ENCODE data around the gene BST1. TPM values are rescaled to one million over a fixed set of nuclear protein-coding genes. Genes with fewer than 3 reads are reported as not detected.

BST1 gene
- total RNA-seq, 1 experiment from 2014 or later = 1.1 TPM

DNA sequence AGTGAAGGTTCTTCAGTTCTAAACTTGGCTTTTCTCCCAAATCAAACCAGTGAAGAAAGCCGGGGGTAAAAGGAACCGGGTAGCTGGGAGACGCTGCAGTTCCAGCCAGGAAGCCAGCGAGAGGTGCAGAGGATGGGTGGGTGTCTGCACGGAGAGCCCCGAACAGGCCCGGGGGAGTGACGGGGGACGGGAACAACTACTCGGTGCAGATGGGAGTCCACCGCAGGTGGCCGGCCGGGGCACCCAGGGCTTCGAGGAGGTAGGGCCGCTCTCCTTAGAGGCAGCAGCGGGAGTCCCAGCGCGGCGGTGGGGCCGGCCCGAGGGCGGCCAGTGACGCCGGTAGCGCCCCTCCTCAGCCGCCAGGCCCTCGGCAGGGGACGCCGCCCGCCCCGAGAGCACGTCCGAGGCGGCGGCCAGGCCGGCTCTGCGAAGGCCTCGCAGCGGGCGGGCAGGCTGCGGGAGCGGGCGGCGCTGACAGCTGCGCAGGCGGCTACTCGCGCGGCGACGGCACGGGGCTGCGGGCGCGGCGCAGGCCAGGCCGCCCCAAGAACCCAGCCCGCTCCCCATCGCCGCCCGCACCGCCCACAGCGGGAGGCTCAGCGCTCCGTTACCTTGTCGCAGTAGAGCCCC lies 48.2 kb upstream of the BST1 start:
- Mint-ChIP-seq H3K9me3 (ENCODE audit: unreplicated experiment) (no peaks in the 10 kb centered on the region), H3K36me3 (ENCODE audit: insufficient read depth, unreplicated experiment) (peaks cover 28% of the 10 kb centered on the region), H3K27ac (ENCODE audit: low read depth, unreplicated experiment) (peak overlapping the region; percentile 96), H3K4me1 (ENCODE audit: insufficient read depth, unreplicated experiment) (peaks cover 24% of the 10 kb centered on the region), H3K27me3 (ENCODE audit: insufficient read depth, unreplicated experiment) (no peaks in the 10 kb centered on the region), H3K4me3 (ENCODE audit: unreplicated experiment) (peak overlapping the region; percentile 97)
- intact Hi-C loops (cut with micrococcal nuclease) = loop anchor here (1.0 to 5.0 kb wide), 2 partner anchors 27 to 38 kb away; partner anchors contain the start of gene FAM200B
- no TSS peak for BruUV-seq (replicated peaks)
- POLR2A ChIA-PET = interaction anchor here (0.6 to 9.7 kb wide), 26 partner anchors 9 to 571 kb away, joined by 3 to 410 read pairs (median 4); partner anchors contain the start of gene FAM200B
- TF ChIP-seq, protein P1, sequence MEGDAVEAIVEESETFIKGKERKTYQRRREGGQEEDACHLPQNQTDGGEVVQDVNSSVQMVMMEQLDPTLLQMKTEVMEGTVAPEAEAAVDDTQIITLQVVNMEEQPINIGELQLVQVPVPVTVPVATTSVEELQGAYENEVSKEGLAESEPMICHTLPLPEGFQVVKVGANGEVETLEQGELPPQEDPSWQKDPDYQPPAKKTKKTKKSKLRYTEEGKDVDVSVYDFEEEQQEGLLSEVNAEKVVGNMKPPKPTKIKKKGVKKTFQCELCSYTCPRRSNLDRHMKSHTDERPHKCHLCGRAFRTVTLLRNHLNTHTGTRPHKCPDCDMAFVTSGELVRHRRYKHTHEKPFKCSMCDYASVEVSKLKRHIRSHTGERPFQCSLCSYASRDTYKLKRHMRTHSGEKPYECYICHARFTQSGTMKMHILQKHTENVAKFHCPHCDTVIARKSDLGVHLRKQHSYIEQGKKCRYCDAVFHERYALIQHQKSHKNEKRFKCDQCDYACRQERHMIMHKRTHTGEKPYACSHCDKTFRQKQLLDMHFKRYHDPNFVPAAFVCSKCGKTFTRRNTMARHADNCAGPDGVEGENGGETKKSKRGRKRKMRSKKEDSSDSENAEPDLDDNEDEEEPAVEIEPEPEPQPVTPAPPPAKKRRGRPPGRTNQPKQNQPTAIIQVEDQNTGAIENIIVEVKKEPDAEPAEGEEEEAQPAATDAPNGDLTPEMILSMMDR (IDR thresholded peaks at IDR 0.05; ENCODE audit: unreplicated experiment) = no peak
- CTCF ChIA-PET = interaction anchor here (0.5 to 2.4 kb wide), 6 partner anchors 9 to 175 kb away, joined by 3 to 6 read pairs (median 4); partner anchors contain the start of gene FAM200B
- DNase-seq (ENCODE audit: unreplicated experiment) = peak; percentile 49

DNA sequence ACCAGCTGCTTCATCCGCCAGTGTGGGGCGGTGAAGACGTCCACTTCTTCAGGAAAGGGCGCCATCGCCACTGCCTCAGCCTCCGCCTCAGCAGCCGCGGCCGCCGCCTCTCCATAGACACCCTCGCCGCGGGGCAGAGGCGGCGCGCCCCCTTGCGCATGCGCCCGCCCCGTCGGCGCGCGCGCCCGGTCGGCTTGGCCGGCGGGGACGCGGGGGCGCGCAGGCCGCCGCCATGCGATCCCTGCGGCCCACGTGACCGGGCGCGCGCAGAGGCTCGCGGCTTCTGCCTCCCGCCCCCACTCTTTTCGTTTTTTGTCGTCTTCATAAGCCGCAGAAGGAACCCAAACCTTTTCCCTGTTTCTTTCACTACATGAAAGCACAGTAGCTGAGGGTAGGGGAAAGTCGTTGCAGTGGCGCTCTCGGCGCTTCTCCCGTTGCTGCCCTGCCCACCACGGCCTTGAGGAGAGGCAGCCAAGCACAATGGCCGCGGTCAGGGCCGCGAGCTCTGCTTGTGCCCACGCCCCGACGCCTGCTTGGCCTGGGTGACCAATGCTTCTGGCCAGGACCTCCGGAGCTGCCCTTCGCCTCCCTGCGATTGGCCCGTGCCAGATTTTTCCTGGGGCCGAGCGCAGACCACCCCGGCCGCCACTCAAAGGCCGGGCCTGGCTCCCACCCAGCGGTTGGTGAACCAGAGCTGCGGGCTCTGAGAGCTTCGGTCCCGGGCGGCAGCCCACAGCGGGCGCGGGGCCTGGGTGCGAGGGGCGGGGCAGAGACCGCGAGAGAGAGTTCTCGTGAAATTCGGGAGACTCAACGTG lies 47.4 kb upstream of the BST1 start, which contains the start of gene FBXL5:
Gene FBXL5 (minus strand): TSS at position 135 of the 815 bp plus-strand sequence. CDS start 70 bp downstream, at position 65.
- POLR2A ChIA-PET = interaction anchor here (0.5 to 9.7 kb wide), 22 partner anchors 8 to 570 kb away, joined by 3 to 410 read pairs (median 4); partner anchors contain the start of gene FAM200B
- TSS peak; percentile 55 for BruUV-seq (replicated peaks)
- Mint-ChIP-seq H3K4me1 (ENCODE audit: insufficient read depth, unreplicated experiment) (peaks cover 22% of the 10 kb centered on the region), H3K9me3 (ENCODE audit: unreplicated experiment) (no peaks in the 10 kb centered on the region), H3K27ac (ENCODE audit: low read depth, unreplicated experiment) (peak within 1 kb of the TSS; percentile 96), H3K4me3 (ENCODE audit: unreplicated experiment) (peak within 1 kb of the TSS; percentile 97), H3K36me3 (ENCODE audit: insufficient read depth, unreplicated experiment) (peaks cover 28% of the 10 kb centered on the region), H3K27me3 (ENCODE audit: insufficient read depth, unreplicated experiment) (no peaks in the 10 kb centered on the region)
- intact Hi-C loops (cut with micrococcal nuclease) = loop anchor here (1.0 kb wide), 1 partner anchor 26 kb away; the partner anchor contains the start of gene FAM200B
- CTCF ChIA-PET = interaction anchor here (0.6 to 2.4 kb wide), 3 partner anchors 10 to 23 kb away, joined by 3 to 6 read pairs (median 6); no protein-coding TSS in a partner anchor
- DNase-seq (ENCODE audit: unreplicated experiment) = peak; percentile 85
- TF ChIP-seq, protein P1 (IDR thresholded peaks at IDR 0.05; ENCODE audit: unreplicated experiment) = no peak

DNA sequence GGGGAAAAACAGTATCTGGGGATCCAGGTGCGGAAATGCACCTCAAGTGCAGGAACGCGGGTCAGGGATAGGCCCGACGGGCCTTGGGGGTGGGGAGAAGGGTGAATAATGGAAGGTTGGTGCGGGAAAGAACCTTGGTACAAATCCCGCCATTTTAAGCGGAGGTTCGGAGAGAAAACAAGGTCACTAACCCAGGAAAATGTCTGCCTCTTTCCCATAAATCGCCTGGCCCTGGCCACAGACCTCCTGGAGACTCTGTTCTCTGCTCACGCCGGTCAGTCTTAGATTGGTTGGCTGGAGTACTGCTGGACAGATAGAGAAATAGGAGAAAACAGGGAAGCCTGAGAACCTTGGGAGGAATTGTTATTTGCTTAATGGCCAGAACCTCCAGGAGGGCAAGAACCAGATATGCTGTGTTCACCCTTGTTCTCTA lies 46.8 kb upstream of the BST1 start:
- Mint-ChIP-seq H3K9me3 (ENCODE audit: unreplicated experiment) (no peaks in the 10 kb centered on the region), H3K4me1 (ENCODE audit: insufficient read depth, unreplicated experiment) (peaks cover 18% of the 10 kb centered on the region), H3K36me3 (ENCODE audit: insufficient read depth, unreplicated experiment) (peaks cover 28% of the 10 kb centered on the region), H3K27me3 (ENCODE audit: insufficient read depth, unreplicated experiment) (no peaks in the 10 kb centered on the region), H3K4me3 (ENCODE audit: unreplicated experiment) (peak overlapping the region; percentile 97), H3K27ac (ENCODE audit: low read depth, unreplicated experiment) (peak overlapping the region; percentile 96)
- DNase-seq (ENCODE audit: unreplicated experiment) = no peak
- ChIA-PET CTCF (interaction anchor here (1.1 kb wide), 1 partner anchor 176 kb away, joined by 3 read pairs; no protein-coding TSS in a partner anchor), POLR2A (interaction anchor here (0.5 to 9.7 kb wide), 10 partner anchors 8 to 176 kb away, joined by 3 to 410 read pairs (median 13); partner anchors contain the start of gene FAM200B)
- no TSS peak for BruUV-seq (replicated peaks)
- TF ChIP-seq, protein P1 (IDR thresholded peaks at IDR 0.05; ENCODE audit: unreplicated experiment) = no peak
- intact Hi-C loops (cut with micrococcal nuclease) = no loop called here
